22Rv1 (cell line): ENCODE results near the gene XAF1.

Experiments
- ZFX ChIP-seq: fragments of 450-650 bp; IDR thresholded peaks from 2 replicates; pipeline ENCODE4 v1.6.1; 2017; ENCODE audit warnings: antibody characterized with exemption, borderline replicate concordance
- TF ChIP-seq, protein P1 (sequence below): fragments of 450-650 bp; IDR thresholded peaks from 2 replicates; pipeline ENCODE4 v1.5.1; 2017; ENCODE audit warnings: mild to moderate bottlenecking

DNA sequence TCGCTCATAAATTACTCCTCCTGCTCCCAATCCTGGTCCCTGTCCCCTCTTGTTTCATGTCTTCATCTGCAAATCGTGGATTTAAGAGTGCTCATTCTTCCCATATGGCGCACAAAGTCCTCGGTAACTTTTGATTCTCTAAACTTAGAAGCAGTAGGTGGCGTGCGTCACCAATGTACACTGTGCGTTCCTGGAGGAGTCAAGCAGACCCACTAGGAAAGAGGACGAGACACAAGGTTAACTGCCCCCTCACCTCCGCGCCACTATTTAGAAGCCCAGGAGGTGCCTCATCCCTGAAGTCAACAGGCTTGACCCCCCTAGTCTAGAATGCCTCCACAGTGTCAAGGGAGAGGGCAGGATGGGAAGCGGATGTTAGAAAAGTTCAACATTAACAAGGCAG, 45.5 kb upstream of the XAF1 start:
- TF ChIP-seq, protein P1, sequence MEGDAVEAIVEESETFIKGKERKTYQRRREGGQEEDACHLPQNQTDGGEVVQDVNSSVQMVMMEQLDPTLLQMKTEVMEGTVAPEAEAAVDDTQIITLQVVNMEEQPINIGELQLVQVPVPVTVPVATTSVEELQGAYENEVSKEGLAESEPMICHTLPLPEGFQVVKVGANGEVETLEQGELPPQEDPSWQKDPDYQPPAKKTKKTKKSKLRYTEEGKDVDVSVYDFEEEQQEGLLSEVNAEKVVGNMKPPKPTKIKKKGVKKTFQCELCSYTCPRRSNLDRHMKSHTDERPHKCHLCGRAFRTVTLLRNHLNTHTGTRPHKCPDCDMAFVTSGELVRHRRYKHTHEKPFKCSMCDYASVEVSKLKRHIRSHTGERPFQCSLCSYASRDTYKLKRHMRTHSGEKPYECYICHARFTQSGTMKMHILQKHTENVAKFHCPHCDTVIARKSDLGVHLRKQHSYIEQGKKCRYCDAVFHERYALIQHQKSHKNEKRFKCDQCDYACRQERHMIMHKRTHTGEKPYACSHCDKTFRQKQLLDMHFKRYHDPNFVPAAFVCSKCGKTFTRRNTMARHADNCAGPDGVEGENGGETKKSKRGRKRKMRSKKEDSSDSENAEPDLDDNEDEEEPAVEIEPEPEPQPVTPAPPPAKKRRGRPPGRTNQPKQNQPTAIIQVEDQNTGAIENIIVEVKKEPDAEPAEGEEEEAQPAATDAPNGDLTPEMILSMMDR = peak; percentile 29; the same call in 1 of the 2 replicates
- no peak for TF ChIP-seq ZFX
